ENCODE results near the gene ETV5. TPM values are rescaled to one million over a fixed set of nuclear protein-coding genes. Genes with fewer than 3 reads are reported as not detected.

ETV5 gene
- total RNA-seq, 1 donor = 42.3 TPM

- Histone ChIP-seq H3K36me3 (ENCODE audit: insufficient read depth, low read length) (no peaks in the 10 kb centered on the region), H3K79me2 (ENCODE audit: insufficient read depth, low read length) (no peaks in the 10 kb centered on the region), H4K20me1 (ENCODE audit: insufficient read depth, low read length) (no peaks in the 10 kb centered on the region), H3K4me3 (ENCODE audit: insufficient read depth, low read length) (no peak overlapping the region), H3K27me3 (ENCODE audit: insufficient read depth, low read length) (peaks cover 4% of the 10 kb centered on the region), H3K27ac (ENCODE audit: low read depth, low read length) (no peak overlapping the region), H3K4me1 (ENCODE audit: insufficient read depth, low read length) (no peaks in the 10 kb centered on the region), H2AFZ (ENCODE audit: low read length) (no peak overlapping the region), H3K4me2 (ENCODE audit: insufficient read depth, low read length) (no peak overlapping the region), H3K9me3 (ENCODE audit: low read depth, low read length) (no peaks in the 10 kb centered on the region)
- TF ChIP-seq CTCF (IDR thresholded peaks at IDR 0.05; ENCODE audit: extremely low read depth, low read depth, low read length) = no peak
- DNase-seq (ENCODE audit: insufficient read length, low spot score, missing footprints) = no peak
Measured at GRCh38 chr3:186138272-186138981, 29.5 kb upstream of the ETV5 start.

GRCh38 chr3:186137051-186137685 is 28.3 kb upstream of the ETV5 start:
- Histone ChIP-seq H3K4me3 (ENCODE audit: insufficient read depth, low read length) (no peak overlapping the region), H3K4me1 (ENCODE audit: insufficient read depth, low read length) (no peaks in the 10 kb centered on the region), H3K36me3 (ENCODE audit: insufficient read depth, low read length) (no peaks in the 10 kb centered on the region), H3K27me3 (ENCODE audit: insufficient read depth, low read length) (peaks cover 4% of the 10 kb centered on the region), H3K9me3 (ENCODE audit: low read depth, low read length) (no peaks in the 10 kb centered on the region), H3K27ac (ENCODE audit: low read depth, low read length) (no peak overlapping the region), H3K4me2 (ENCODE audit: insufficient read depth, low read length) (no peak overlapping the region), H3K79me2 (ENCODE audit: insufficient read depth, low read length) (no peaks in the 10 kb centered on the region), H2AFZ (ENCODE audit: low read length) (no peak overlapping the region), H4K20me1 (ENCODE audit: insufficient read depth, low read length) (no peaks in the 10 kb centered on the region)
- DNase-seq (ENCODE audit: insufficient read length, low spot score, missing footprints) = no peak
- no peak for TF ChIP-seq CTCF (IDR thresholded peaks at IDR 0.05; ENCODE audit: extremely low read depth, low read depth, low read length)

GRCh38 chr3:186133980-186134379 is 25.1 kb upstream of the ETV5 start:
- H3K4me2 ChIP-seq (ENCODE audit: insufficient read depth, low read length) = no peak overlapping the region
- peaks cover 8% of the 10 kb centered on the region for H3K27me3 ChIP-seq (ENCODE audit: insufficient read depth, low read length)
- H3K4me1 ChIP-seq (ENCODE audit: insufficient read depth, low read length) = no peaks in the 10 kb centered on the region
- H3K79me2 ChIP-seq (ENCODE audit: insufficient read depth, low read length) = no peaks in the 10 kb centered on the region
- no peak for DNase-seq (ENCODE audit: insufficient read length, low spot score, missing footprints)
- TF ChIP-seq CTCF (IDR thresholded peaks at IDR 0.05; ENCODE audit: extremely low read depth, low read depth, low read length) = no peak
- no peak overlapping the region for H3K27ac ChIP-seq (ENCODE audit: low read depth, low read length)
- H3K9me3 ChIP-seq (ENCODE audit: low read depth, low read length) = no peaks in the 10 kb centered on the region
- no peaks in the 10 kb centered on the region for H4K20me1 ChIP-seq (ENCODE audit: insufficient read depth, low read length)
- H3K4me3 ChIP-seq (ENCODE audit: insufficient read depth, low read length) = no peak overlapping the region
- no peaks in the 10 kb centered on the region for H3K36me3 ChIP-seq (ENCODE audit: insufficient read depth, low read length)
- no peak overlapping the region for H2AFZ ChIP-seq (ENCODE audit: low read length)

GRCh38 chr3:186132487-186132886 is 23.6 kb upstream of the ETV5 start:
- TF ChIP-seq CTCF (IDR thresholded peaks at IDR 0.05; ENCODE audit: extremely low read depth, low read depth, low read length) = no peak
- Histone ChIP-seq H3K4me1 (ENCODE audit: insufficient read depth, low read length) (no peaks in the 10 kb centered on the region), H4K20me1 (ENCODE audit: insufficient read depth, low read length) (no peaks in the 10 kb centered on the region), H3K36me3 (ENCODE audit: insufficient read depth, low read length) (no peaks in the 10 kb centered on the region), H3K9me3 (ENCODE audit: low read depth, low read length) (no peaks in the 10 kb centered on the region), H2AFZ (ENCODE audit: low read length) (no peak overlapping the region), H3K79me2 (ENCODE audit: insufficient read depth, low read length) (no peaks in the 10 kb centered on the region), H3K4me2 (ENCODE audit: insufficient read depth, low read length) (no peak overlapping the region), H3K27ac (ENCODE audit: low read depth, low read length) (no peak overlapping the region), H3K4me3 (ENCODE audit: insufficient read depth, low read length) (no peak overlapping the region), H3K27me3 (ENCODE audit: insufficient read depth, low read length) (peaks cover 8% of the 10 kb centered on the region)
- no peak for DNase-seq (ENCODE audit: insufficient read length, low spot score, missing footprints)

All from osteoblast (primary cell).